ENCODE results near the gene TXNRD2. TPM values are rescaled to one million over a fixed set of nuclear protein-coding genes. Genes with fewer than 3 reads are reported as not detected.

TXNRD2 gene
- total RNA-seq (2022) (33.7 and 36.3 TPM in 2 replicates), Bru-seq, nascent RNA (percentile 53 among the genes with signal in this experiment), BruChase-seq, experiment 1, labeled RNA remaining after a 6-hour chase (percentile 56 among the genes with signal in this experiment), BruChase-seq, experiment 2, labeled RNA remaining after a 2-hour chase (percentile 51 among the genes with signal in this experiment)
- long read RNA-seq, partial matches to known transcripts = 3 of 41 reads
- long read RNA-seq, other reads (novel, unspliced or antisense) = 38 of 41 reads

GRCh38 chr22:19941365-19942082, at the start of gene TXNRD2, which contains the start of gene COMT:
TXNRD2 (minus strand) TSS chr22:19941818; CDS start chr22:19941803, 15 bp downstream.
COMT (plus strand) TSS chr22:19941772; CDS start chr22:19962527, 20,755 bp downstream.
- Mint-ChIP-seq H3K36me3 (ENCODE audit: insufficient read depth, unreplicated experiment) (peaks cover 43% of the 10 kb centered on the region), H3K4me3 (ENCODE audit: low read depth, unreplicated experiment) (peak within 1 kb of the TSS; percentile 93), H3K27ac (ENCODE audit: unreplicated experiment) (peak within 1 kb of the TSS; percentile 94), H3K4me1 (ENCODE audit: low read depth, unreplicated experiment) (peaks cover 14% of the 10 kb centered on the region), H3K9me3 (ENCODE audit: low read depth, unreplicated experiment) (peaks cover 5% of the 10 kb centered on the region), H3K27me3 (ENCODE audit: unreplicated experiment) (no peaks in the 10 kb centered on the region)
- DNase-seq = peak; percentile 78
- intact Hi-C loops (cut with micrococcal nuclease; ENCODE audit: unreplicated experiment) = no loop called here
- CTCF ChIA-PET = interaction anchor here (1.1 kb wide), 1 partner anchor 31 kb away, joined by 3 read pairs; no protein-coding TSS in a partner anchor
- no TSS peak for BruUV-seq (replicated peaks)
- no peak for TF ChIP-seq CTCF (IDR thresholded peaks at IDR 0.05; ENCODE audit: unreplicated experiment)

GRCh38 chr22:19991395-19991644, 49.7 kb upstream of the TXNRD2 start:
- Mint-ChIP-seq H3K4me1 (ENCODE audit: low read depth, unreplicated experiment) (no peaks in the 10 kb centered on the region), H3K9me3 (ENCODE audit: low read depth, unreplicated experiment) (no peaks in the 10 kb centered on the region), H3K27me3 (ENCODE audit: unreplicated experiment) (no peaks in the 10 kb centered on the region), H3K36me3 (ENCODE audit: insufficient read depth, unreplicated experiment) (peaks cover 13% of the 10 kb centered on the region), H3K27ac (ENCODE audit: unreplicated experiment) (no peak overlapping the region), H3K4me3 (ENCODE audit: low read depth, unreplicated experiment) (no peak overlapping the region)
- CTCF ChIA-PET = no interaction called here
- no peak for TF ChIP-seq CTCF (IDR thresholded peaks at IDR 0.05; ENCODE audit: unreplicated experiment)
- intact Hi-C loops (cut with micrococcal nuclease; ENCODE audit: unreplicated experiment) = no loop called here
- BruUV-seq (replicated peaks) = no TSS peak
- DNase-seq = no peak

GRCh38 chr22:19990609-19991394, 49.2 kb upstream of the TXNRD2 start:
- no peaks in the 10 kb centered on the region for H3K4me1 Mint-ChIP-seq (ENCODE audit: low read depth, unreplicated experiment)
- CTCF ChIA-PET = interaction anchor here (1.0 kb wide), 1 partner anchor 8 kb away, joined by 8 read pairs; no protein-coding TSS in a partner anchor
- no TSS peak for BruUV-seq (replicated peaks)
- peaks cover 16% of the 10 kb centered on the region for H3K36me3 Mint-ChIP-seq (ENCODE audit: insufficient read depth, unreplicated experiment)
- H3K27me3 Mint-ChIP-seq (ENCODE audit: unreplicated experiment) = no peaks in the 10 kb centered on the region
- H3K4me3 Mint-ChIP-seq (ENCODE audit: low read depth, unreplicated experiment) = no peak overlapping the region
- DNase-seq = no peak
- intact Hi-C loops (cut with micrococcal nuclease; ENCODE audit: unreplicated experiment) = no loop called here
- no peaks in the 10 kb centered on the region for H3K9me3 Mint-ChIP-seq (ENCODE audit: low read depth, unreplicated experiment)
- no peak for TF ChIP-seq CTCF (IDR thresholded peaks at IDR 0.05; ENCODE audit: unreplicated experiment)
- no peak overlapping the region for H3K27ac Mint-ChIP-seq (ENCODE audit: unreplicated experiment)

GRCh38 chr22:19990188-19990587, 48.6 kb upstream of the TXNRD2 start:
- TF ChIP-seq CTCF (IDR thresholded peaks at IDR 0.05; ENCODE audit: unreplicated experiment) = no peak
- H3K4me1 Mint-ChIP-seq (ENCODE audit: low read depth, unreplicated experiment) = peaks cover 4% of the 10 kb centered on the region
- BruUV-seq (replicated peaks) = no TSS peak
- peaks cover 17% of the 10 kb centered on the region for H3K36me3 Mint-ChIP-seq (ENCODE audit: insufficient read depth, unreplicated experiment)
- CTCF ChIA-PET = interaction anchor here (1.0 kb wide), 1 partner anchor 9 kb away, joined by 8 read pairs; no protein-coding TSS in a partner anchor
- intact Hi-C loops (cut with micrococcal nuclease; ENCODE audit: unreplicated experiment) = no loop called here
- no peaks in the 10 kb centered on the region for H3K9me3 Mint-ChIP-seq (ENCODE audit: low read depth, unreplicated experiment)
- H3K27ac Mint-ChIP-seq (ENCODE audit: unreplicated experiment) = no peak overlapping the region
- no peaks in the 10 kb centered on the region for H3K27me3 Mint-ChIP-seq (ENCODE audit: unreplicated experiment)
- H3K4me3 Mint-ChIP-seq (ENCODE audit: low read depth, unreplicated experiment) = no peak overlapping the region
- no peak for DNase-seq
